K562 (cell line): ENCODE data around the gene P2RY13.

Experiments used
- NFIC ChIP-seq: fragments of 450-650 bp; IDR thresholded peaks from 2 replicates; pipeline ENCODE4 v1.6.1; 2017; ENCODE audit warnings: mild to moderate bottlenecking, inconsistent platforms
- ZNF23 ChIP-seq: fragments of 250-450 bp; sonication (Bioruptor Pico); IDR thresholded peaks from 2 replicates; pipeline ENCODE4 v1.4.0; 2020; ENCODE audit warnings: mild to moderate bottlenecking
- TF ChIP-seq, protein P1 (sequence below): fragments of 200-800 bp; sonication (Bioruptor generic); IDR thresholded peaks from 2 replicates; pipeline ENCODE4 v1.6.1; 2017; ENCODE audit warnings: missing genetic modification characterization, missing compliant biosample characterization
- TF ChIP-seq, protein P2 (sequence below), 3 experiments: IDR thresholded peaks in 2 of 3; conservative IDR thresholded peaks in 1 of 3; 2 replicates each; pipeline ENCODE4 v1.5.1; 2011 to 2012; ENCODE audit warnings: low read length in 3 of 3, mild to moderate bottlenecking in 3 of 3, control low read depth in 2 of 3, improper control_type of control experiment in 1 of 3, inconsistent platforms in 1 of 3, low read depth in 1 of 3, mixed read lengths in 1 of 3, moderate library complexity in 1 of 3; ENCODE audit not compliant: insufficient read depth in 2 of 3

DNA sequence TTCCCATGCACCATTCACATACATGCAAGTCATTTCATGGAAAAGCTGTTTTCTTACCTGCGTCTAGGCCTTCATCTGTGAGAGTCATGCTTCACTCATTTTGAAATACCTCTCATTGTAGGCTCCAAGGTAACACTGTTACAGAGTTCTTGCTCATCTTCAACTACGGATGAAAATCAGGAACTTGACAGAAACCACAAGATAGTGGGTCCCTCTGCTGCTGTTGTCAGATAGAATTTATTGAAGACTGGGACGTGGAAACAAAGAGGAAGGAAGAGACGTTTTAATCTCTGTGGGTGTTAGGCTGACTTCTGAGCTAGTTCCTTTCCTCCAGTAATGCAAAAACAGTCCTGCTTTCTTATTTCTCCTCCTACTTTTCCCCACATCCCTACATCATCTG, 51.1 kb downstream of the P2RY13 start, which contains the start of gene P2RY14:
- TF ChIP-seq NFIC: no peak
- TF ChIP-seq ZNF23 (CRISPR knock-in tag): no peak
- TF ChIP-seq, protein P1, sequence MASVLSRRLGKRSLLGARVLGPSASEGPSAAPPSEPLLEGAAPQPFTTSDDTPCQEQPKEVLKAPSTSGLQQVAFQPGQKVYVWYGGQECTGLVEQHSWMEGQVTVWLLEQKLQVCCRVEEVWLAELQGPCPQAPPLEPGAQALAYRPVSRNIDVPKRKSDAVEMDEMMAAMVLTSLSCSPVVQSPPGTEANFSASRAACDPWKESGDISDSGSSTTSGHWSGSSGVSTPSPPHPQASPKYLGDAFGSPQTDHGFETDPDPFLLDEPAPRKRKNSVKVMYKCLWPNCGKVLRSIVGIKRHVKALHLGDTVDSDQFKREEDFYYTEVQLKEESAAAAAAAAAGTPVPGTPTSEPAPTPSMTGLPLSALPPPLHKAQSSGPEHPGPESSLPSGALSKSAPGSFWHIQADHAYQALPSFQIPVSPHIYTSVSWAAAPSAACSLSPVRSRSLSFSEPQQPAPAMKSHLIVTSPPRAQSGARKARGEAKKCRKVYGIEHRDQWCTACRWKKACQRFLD (CRISPR knock-in tag): no peak
- TF ChIP-seq, protein P2, sequence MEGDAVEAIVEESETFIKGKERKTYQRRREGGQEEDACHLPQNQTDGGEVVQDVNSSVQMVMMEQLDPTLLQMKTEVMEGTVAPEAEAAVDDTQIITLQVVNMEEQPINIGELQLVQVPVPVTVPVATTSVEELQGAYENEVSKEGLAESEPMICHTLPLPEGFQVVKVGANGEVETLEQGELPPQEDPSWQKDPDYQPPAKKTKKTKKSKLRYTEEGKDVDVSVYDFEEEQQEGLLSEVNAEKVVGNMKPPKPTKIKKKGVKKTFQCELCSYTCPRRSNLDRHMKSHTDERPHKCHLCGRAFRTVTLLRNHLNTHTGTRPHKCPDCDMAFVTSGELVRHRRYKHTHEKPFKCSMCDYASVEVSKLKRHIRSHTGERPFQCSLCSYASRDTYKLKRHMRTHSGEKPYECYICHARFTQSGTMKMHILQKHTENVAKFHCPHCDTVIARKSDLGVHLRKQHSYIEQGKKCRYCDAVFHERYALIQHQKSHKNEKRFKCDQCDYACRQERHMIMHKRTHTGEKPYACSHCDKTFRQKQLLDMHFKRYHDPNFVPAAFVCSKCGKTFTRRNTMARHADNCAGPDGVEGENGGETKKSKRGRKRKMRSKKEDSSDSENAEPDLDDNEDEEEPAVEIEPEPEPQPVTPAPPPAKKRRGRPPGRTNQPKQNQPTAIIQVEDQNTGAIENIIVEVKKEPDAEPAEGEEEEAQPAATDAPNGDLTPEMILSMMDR (IDR thresholded peaks at IDR 0.05 in 2 of 3, conservative IDR thresholded peaks at IDR 0.05 in 1 of 3; ENCODE audit: insufficient read depth in 2 of 3, low read depth in 1 of 3, low read length in 3 of 3): no peak
